ENCODE measurements around the gene DNAJC16. TPM values are rescaled to one million over a fixed set of nuclear protein-coding genes. Genes with fewer than 3 reads are reported as not detected.

Gene DNAJC16
- total and polyA plus RNA-seq, 2 of the 13 experiments (the other 11 are each of a cell fraction or from before 2014, with no cell fraction given), result 11.4 to 15.4 TPM

DNA sequence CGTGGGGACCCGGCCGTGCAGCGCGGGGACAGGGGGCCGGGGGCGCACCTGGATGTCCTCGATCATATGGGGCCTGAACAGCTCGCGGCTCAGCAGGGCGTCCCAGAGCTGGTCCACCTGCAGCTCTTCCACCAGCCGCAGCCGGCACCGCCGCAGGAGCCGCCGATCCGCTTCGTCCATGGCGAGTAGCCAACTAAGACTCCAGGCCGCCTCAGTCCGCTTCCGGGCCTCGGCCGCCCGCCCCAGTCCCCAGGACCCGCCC lies 2.7 kb upstream of the DNAJC16 start, which contains the start of gene CASP9 (continued):
- TF ChIP-seq, protein P1, sequence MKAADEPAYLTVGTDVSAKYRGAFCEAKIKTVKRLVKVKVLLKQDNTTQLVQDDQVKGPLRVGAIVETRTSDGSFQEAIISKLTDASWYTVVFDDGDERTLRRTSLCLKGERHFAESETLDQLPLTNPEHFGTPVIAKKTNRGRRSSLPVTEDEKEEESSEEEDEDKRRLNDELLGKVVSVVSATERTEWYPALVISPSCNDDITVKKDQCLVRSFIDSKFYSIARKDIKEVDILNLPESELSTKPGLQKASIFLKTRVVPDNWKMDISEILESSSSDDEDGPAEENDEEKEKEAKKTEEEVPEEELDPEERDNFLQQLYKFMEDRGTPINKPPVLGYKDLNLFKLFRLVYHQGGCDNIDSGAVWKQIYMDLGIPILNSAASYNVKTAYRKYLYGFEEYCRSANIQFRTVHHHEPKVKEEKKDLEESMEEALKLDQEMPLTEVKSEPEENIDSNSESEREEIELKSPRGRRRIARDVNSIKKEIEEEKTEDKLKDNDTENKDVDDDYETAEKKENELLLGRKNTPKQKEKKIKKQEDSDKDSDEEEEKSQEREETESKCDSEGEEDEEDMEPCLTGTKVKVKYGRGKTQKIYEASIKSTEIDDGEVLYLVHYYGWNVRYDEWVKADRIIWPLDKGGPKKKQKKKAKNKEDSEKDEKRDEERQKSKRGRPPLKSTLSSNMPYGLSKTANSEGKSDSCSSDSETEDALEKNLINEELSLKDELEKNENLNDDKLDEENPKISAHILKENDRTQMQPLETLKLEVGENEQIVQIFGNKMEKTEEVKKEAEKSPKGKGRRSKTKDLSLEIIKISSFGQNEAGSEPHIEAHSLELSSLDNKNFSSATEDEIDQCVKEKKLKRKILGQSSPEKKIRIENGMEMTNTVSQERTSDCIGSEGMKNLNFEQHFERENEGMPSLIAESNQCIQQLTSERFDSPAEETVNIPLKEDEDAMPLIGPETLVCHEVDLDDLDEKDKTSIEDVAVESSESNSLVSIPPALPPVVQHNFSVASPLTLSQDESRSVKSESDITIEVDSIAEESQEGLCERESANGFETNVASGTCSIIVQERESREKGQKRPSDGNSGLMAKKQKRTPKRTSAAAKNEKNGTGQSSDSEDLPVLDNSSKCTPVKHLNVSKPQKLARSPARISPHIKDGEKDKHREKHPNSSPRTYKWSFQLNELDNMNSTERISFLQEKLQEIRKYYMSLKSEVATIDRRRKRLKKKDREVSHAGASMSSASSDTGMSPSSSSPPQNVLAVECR (CRISPR knock-in tag; IDR thresholded peaks at IDR 0.05; ENCODE audit: borderline replicate concordance), result peak; percentile 37; the same call in 1 of the 2 replicates
- TF ChIP-seq SIN3A (IDR thresholded peaks at IDR 0.05; ENCODE audit: borderline replicate concordance, low read depth, low read length) (peak; percentile 67; the same call in 1 of the 2 replicates), ZMYM4 (CRISPR knock-in tag; IDR thresholded peaks at IDR 0.05) (no peak), ATM (IDR thresholded peaks at IDR 0.05; ENCODE audit: borderline replicate concordance) (no peak), PCBP1 (IDR thresholded peaks at IDR 0.05; ENCODE audit: borderline replicate concordance, low read depth, low read length) (no peak), ZNF225 (CRISPR knock-in tag; IDR thresholded peaks at IDR 0.05) (no peak), MAZ (IDR thresholded peaks at IDR 0.05; ENCODE audit: borderline replicate concordance, low read depth, low read length) (0 out of 2 replicates have a peak, but pooled peaks have one; percentile 21), MAZ (CRISPR knock-in tag; IDR thresholded peaks at IDR 0.05; ENCODE audit: low read depth) (no peak), SOX6 (IDR thresholded peaks at IDR 0.05) (no peak), SOX6 (CRISPR knock-in tag; IDR thresholded peaks at IDR 0.05) (0 out of 2 replicates have a peak, but pooled peaks have one; percentile 34), LCORL (IDR thresholded peaks at IDR 0.05) (no peak), LCORL (CRISPR knock-in tag; IDR thresholded peaks at IDR 0.05) (no peak), HNRNPUL1 (IDR thresholded peaks at IDR 0.05; ENCODE audit: low read depth, low read length) (no peak), SRSF9 (IDR thresholded peaks at IDR 0.05; ENCODE audit: borderline replicate concordance, insufficient read depth, low read depth, low read length, poor library complexity, severe bottlenecking) (no peak), FOSL2 (CRISPR knock-in tag; IDR thresholded peaks at IDR 0.05) (peak; percentile 4; the same call in 1 of the 2 replicates)
- TF ChIP-seq, protein P2, sequence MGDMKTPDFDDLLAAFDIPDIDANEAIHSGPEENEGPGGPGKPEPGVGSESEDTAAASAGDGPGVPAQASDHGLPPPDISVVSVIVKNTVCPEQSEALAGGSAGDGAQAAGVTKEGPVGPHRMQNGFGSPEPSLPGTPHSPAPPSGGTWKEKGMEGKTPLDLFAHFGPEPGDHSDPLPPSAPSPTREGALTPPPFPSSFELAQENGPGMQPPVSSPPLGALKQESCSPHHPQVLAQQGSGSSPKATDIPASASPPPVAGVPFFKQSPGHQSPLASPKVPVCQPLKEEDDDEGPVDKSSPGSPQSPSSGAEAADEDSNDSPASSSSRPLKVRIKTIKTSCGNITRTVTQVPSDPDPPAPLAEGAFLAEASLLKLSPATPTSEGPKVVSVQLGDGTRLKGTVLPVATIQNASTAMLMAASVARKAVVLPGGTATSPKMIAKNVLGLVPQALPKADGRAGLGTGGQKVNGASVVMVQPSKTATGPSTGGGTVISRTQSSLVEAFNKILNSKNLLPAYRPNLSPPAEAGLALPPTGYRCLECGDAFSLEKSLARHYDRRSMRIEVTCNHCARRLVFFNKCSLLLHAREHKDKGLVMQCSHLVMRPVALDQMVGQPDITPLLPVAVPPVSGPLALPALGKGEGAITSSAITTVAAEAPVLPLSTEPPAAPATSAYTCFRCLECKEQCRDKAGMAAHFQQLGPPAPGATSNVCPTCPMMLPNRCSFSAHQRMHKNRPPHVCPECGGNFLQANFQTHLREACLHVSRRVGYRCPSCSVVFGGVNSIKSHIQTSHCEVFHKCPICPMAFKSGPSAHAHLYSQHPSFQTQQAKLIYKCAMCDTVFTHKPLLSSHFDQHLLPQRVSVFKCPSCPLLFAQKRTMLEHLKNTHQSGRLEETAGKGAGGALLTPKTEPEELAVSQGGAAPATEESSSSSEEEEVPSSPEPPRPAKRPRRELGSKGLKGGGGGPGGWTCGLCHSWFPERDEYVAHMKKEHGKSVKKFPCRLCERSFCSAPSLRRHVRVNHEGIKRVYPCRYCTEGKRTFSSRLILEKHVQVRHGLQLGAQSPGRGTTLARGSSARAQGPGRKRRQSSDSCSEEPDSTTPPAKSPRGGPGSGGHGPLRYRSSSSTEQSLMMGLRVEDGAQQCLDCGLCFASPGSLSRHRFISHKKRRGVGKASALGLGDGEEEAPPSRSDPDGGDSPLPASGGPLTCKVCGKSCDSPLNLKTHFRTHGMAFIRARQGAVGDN (CRISPR knock-in tag; IDR thresholded peaks at IDR 0.05), result peak; percentile 54
- TF ChIP-seq, protein P3, sequence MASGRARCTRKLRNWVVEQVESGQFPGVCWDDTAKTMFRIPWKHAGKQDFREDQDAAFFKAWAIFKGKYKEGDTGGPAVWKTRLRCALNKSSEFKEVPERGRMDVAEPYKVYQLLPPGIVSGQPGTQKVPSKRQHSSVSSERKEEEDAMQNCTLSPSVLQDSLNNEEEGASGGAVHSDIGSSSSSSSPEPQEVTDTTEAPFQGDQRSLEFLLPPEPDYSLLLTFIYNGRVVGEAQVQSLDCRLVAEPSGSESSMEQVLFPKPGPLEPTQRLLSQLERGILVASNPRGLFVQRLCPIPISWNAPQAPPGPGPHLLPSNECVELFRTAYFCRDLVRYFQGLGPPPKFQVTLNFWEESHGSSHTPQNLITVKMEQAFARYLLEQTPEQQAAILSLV (CRISPR knock-in tag; IDR thresholded peaks at IDR 0.05; ENCODE audit: borderline replicate concordance), result no peak
- TF ChIP-seq, protein P4, sequence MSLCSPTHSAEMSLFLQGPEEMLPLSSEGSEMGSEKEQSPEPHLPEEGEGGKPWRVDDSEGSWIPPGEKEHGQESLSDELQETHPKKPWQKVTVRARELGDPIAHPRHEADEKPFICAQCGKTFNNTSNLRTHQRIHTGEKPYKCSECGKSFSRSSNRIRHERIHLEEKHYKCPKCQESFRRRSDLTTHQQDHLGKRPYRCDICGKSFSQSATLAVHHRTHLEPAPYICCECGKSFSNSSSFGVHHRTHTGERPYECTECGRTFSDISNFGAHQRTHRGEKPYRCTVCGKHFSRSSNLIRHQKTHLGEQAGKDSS (CRISPR knock-in tag; IDR thresholded peaks at IDR 0.05; ENCODE audit: borderline replicate concordance, low read depth), result no peak

Measured in HepG2 (cell line).